Stimulated activated CD4-positive, alpha-beta T cell treated with anti-CD3 and anti-CD28 coated beads, Interleukin-12 subunit alpha, Interleukin-12 subunit beta, amount 100 ng/mL, for 48 hours (primary cell): ENCODE results near the gene ZNF438.

ENCODE experiments used
- DNase-seq, 3 donors: peaks; one replicate each; pipeline ENCODE4 v3.0.0-alpha.2; 2020; ENCODE audit warnings: low read depth in 2 of 3, low spot score in 1 of 3

The ZNF438 gene

GRCh38 chr10:31017534-31018355 is 13.9 kb downstream of the ZNF438 start:
- no peak for DNase-seq

- DNase-seq = no peak
These were observed 17.3 kb downstream of the ZNF438 start for GRCh38 chr10:31014161-31014875.

- DNase-seq = no peak
These were observed 18.3 kb downstream of the ZNF438 start for GRCh38 chr10:31013331-31013730.

GRCh38 chr10:31011665-31012022 is 20.0 kb downstream of the ZNF438 start:
- DNase-seq = no peak

GRCh38 chr10:31011017-31011664 is 20.5 kb downstream of the ZNF438 start:
- DNase-seq = no peak

GRCh38 chr10:31010062-31010461 is 21.6 kb downstream of the ZNF438 start:
- no peak for DNase-seq

GRCh38 chr10:31005895-31006294 is 25.8 kb downstream of the ZNF438 start:
- DNase-seq = no peak

- DNase-seq = no peak
These were observed 27.0 kb downstream of the ZNF438 start for GRCh38 chr10:31004611-31005193.

GRCh38 chr10:31001740-31002139 is 29.9 kb downstream of the ZNF438 start:
- DNase-seq = no peak

GRCh38 chr10:31000867-31001266 is 30.8 kb downstream of the ZNF438 start:
- DNase-seq = no peak

- DNase-seq = no peak
These were observed 31.4 kb downstream of the ZNF438 start for GRCh38 chr10:31000071-31000782.

GRCh38 chr10:30999070-30999712 is 32.5 kb downstream of the ZNF438 start:
- DNase-seq = no peak

- no peak for DNase-seq
These were observed 34.0 kb downstream of the ZNF438 start for GRCh38 chr10:30997536-30998235.

- DNase-seq = no peak
These were observed 35.1 kb downstream of the ZNF438 start for GRCh38 chr10:30996481-30997005.

- DNase-seq = no peak
These were observed 36.4 kb downstream of the ZNF438 start for GRCh38 chr10:30995081-30995770.

- no peak for DNase-seq
These were observed 38.5 kb downstream of the ZNF438 start for GRCh38 chr10:30993155-30993554.

GRCh38 chr10:30992681-30993080 is 39.0 kb downstream of the ZNF438 start:
- DNase-seq = no peak

GRCh38 chr10:30991647-30992011 is 40.0 kb downstream of the ZNF438 start:
- DNase-seq = no peak

- DNase-seq = no peak
These were observed 40.6 kb downstream of the ZNF438 start for GRCh38 chr10:30990971-30991646.
